HG03175 (cell line): Measurements from ENCODE around the gene STEAP4.

Experiments used
- ATAC-seq: cut with Tn5 transposase; IDR thresholded peaks from one replicate; pipeline ENCODE4 v1.9.1; 2021; ENCODE audit warnings: mild to moderate bottlenecking, moderate library complexity; ENCODE audit not compliant: unreplicated experiment

Gene STEAP4

GRCh38 chr7:88306590-88307048 lies at the start of gene STEAP4:
STEAP4 (minus strand) TSS chr7:88306894; CDS start chr7:88284269, 22,625 bp downstream.
- no peak for ATAC-seq

- no peak for ATAC-seq
Measured at GRCh38 chr7:88355011-88355410, 48.3 kb upstream of the STEAP4 start.

GRCh38 chr7:88350118-88350517 lies 43.4 kb upstream of the STEAP4 start:
- ATAC-seq: no peak

- ATAC-seq: no peak
Measured at GRCh38 chr7:88347517-88347916, 40.8 kb upstream of the STEAP4 start.

- no peak for ATAC-seq
Measured at GRCh38 chr7:88347090-88347489, 40.4 kb upstream of the STEAP4 start.

- no peak for ATAC-seq
Measured at GRCh38 chr7:88346357-88346756, 39.7 kb upstream of the STEAP4 start.

- no peak for ATAC-seq
Measured at GRCh38 chr7:88344956-88345832, 38.5 kb upstream of the STEAP4 start.

- no peak for ATAC-seq
Measured at GRCh38 chr7:88344271-88344670, 37.6 kb upstream of the STEAP4 start.

GRCh38 chr7:88339195-88339922 lies 32.7 kb upstream of the STEAP4 start:
- ATAC-seq: no peak

- ATAC-seq: no peak
Measured at GRCh38 chr7:88338503-88338902, 31.8 kb upstream of the STEAP4 start.

- ATAC-seq: no peak
Measured at GRCh38 chr7:88337572-88337971, 30.9 kb upstream of the STEAP4 start.

GRCh38 chr7:88331322-88331721 lies 24.6 kb upstream of the STEAP4 start:
- no peak for ATAC-seq

GRCh38 chr7:88329532-88330463 lies 23.1 kb upstream of the STEAP4 start:
- ATAC-seq: no peak

- no peak for ATAC-seq
Measured at GRCh38 chr7:88328787-88329186, 22.1 kb upstream of the STEAP4 start.

GRCh38 chr7:88324699-88325098 lies 18.0 kb upstream of the STEAP4 start:
- no peak for ATAC-seq

GRCh38 chr7:88322151-88322550 lies 15.5 kb upstream of the STEAP4 start:
- ATAC-seq: no peak

GRCh38 chr7:88321694-88322093 lies 15.0 kb upstream of the STEAP4 start:
- no peak for ATAC-seq

GRCh38 chr7:88318196-88318595 lies 11.5 kb upstream of the STEAP4 start:
- no peak for ATAC-seq

GRCh38 chr7:88317422-88317821 lies 10.7 kb upstream of the STEAP4 start:
- no peak for ATAC-seq

- no peak for ATAC-seq
Measured at GRCh38 chr7:88316456-88316855, 9.8 kb upstream of the STEAP4 start.

- no peak for ATAC-seq
Measured at GRCh38 chr7:88315522-88315921, 8.8 kb upstream of the STEAP4 start.
